ENCODE data around the gene APEX1.

APEX1 gene

GRCh38 chr14:20460458-20461224 lies 5.6 kb downstream of the APEX1 start:
- peaks cover 49% of the 10 kb centered on the region for H3K36me3 ChIP-seq (replicated peaks; ENCODE audit: low read depth, low read length)
- H3K4me3 ChIP-seq (ENCODE audit: low read length): peak overlapping the region; percentile 89
- H2AFZ ChIP-seq (ENCODE audit: low read depth, low read length): no peak overlapping the region
- H3K4me1 ChIP-seq (ENCODE audit: low read length): peaks cover 46% of the 10 kb centered on the region
- no peaks in the 10 kb centered on the region for H3K27me3 ChIP-seq (ENCODE audit: low read depth, low read length)
- peaks cover 53% of the 10 kb centered on the region for H3K79me2 ChIP-seq (ENCODE audit: low read length)
- no peaks in the 10 kb centered on the region for H3K9me3 ChIP-seq (ENCODE audit: insufficient read depth, low read length)
- H3K9ac ChIP-seq (ENCODE audit: low read length): peak overlapping the region; percentile 92
- H3K27ac ChIP-seq (ENCODE audit: low read length): peak overlapping the region; percentile 95
- TF ChIP-seq CTCF (IDR thresholded peaks at IDR 0.05; ENCODE audit: low read depth, low read length) (no peak), EZH2phosphoT487 (IDR thresholded peaks at IDR 0.05; ENCODE audit: low read depth) (no peak)
- no peaks in the 10 kb centered on the region for H4K20me1 ChIP-seq (ENCODE audit: insufficient read depth, low read length)
- peak overlapping the region; percentile 87 for H3K4me2 ChIP-seq (ENCODE audit: low read length)

GRCh38 chr14:20461225-20462141 lies 6.5 kb downstream of the APEX1 start, which contains the start of gene PIP4P1:
Gene PIP4P1, minus strand, starts transcription at chr14:20461434. Its CDS starts 109 bp downstream, at chr14:20461325.
- no peaks in the 10 kb centered on the region for H3K9me3 ChIP-seq (ENCODE audit: insufficient read depth, low read length)
- H3K36me3 ChIP-seq (replicated peaks; ENCODE audit: low read depth, low read length): peaks cover 41% of the 10 kb centered on the region
- H4K20me1 ChIP-seq (ENCODE audit: insufficient read depth, low read length): no peaks in the 10 kb centered on the region
- peak within 1 kb of the TSS; percentile 87 for H3K4me2 ChIP-seq (ENCODE audit: low read length)
- TF ChIP-seq EZH2phosphoT487 (IDR thresholded peaks at IDR 0.05; ENCODE audit: low read depth) (no peak), CTCF (IDR thresholded peaks at IDR 0.05; ENCODE audit: low read depth, low read length) (no peak)
- no peaks in the 10 kb centered on the region for H3K27me3 ChIP-seq (ENCODE audit: low read depth, low read length)
- H3K4me3 ChIP-seq (ENCODE audit: low read length): peak within 1 kb of the TSS; percentile 89
- no peak within 1 kb of the TSS for H2AFZ ChIP-seq (ENCODE audit: low read depth, low read length)
- H3K79me2 ChIP-seq (ENCODE audit: low read length): peaks cover 45% of the 10 kb centered on the region
- H3K9ac ChIP-seq (ENCODE audit: low read length): peak within 1 kb of the TSS; percentile 92
- peaks cover 40% of the 10 kb centered on the region for H3K4me1 ChIP-seq (ENCODE audit: low read length)
- peak within 1 kb of the TSS; percentile 95 for H3K27ac ChIP-seq (ENCODE audit: low read length)

- peaks cover 44% of the 10 kb centered on the region for H3K79me2 ChIP-seq (ENCODE audit: low read length)
- peaks cover 18% of the 10 kb centered on the region; the same call in 1 of the 2 replicates for H4K20me1 ChIP-seq (ENCODE audit: insufficient read depth, low read length)
- TF ChIP-seq CTCF (IDR thresholded peaks at IDR 0.05; ENCODE audit: low read depth, low read length) (no peak), EZH2phosphoT487 (IDR thresholded peaks at IDR 0.05; ENCODE audit: low read depth) (no peak)
- peak overlapping the region; percentile 67 for H2AFZ ChIP-seq (ENCODE audit: low read depth, low read length)
- peaks cover 27% of the 10 kb centered on the region for H3K36me3 ChIP-seq (replicated peaks; ENCODE audit: low read depth, low read length)
- H3K9ac ChIP-seq (ENCODE audit: low read length): peak overlapping the region; percentile 98
- peak overlapping the region; percentile 92 for H3K4me3 ChIP-seq (ENCODE audit: low read length)
- no peaks in the 10 kb centered on the region for H3K9me3 ChIP-seq (ENCODE audit: insufficient read depth, low read length)
- H3K4me1 ChIP-seq (ENCODE audit: low read length): peaks cover 23% of the 10 kb centered on the region
- peak overlapping the region; percentile 95 for H3K4me2 ChIP-seq (ENCODE audit: low read length)
- no peaks in the 10 kb centered on the region for H3K27me3 ChIP-seq (ENCODE audit: low read depth, low read length)
- H3K27ac ChIP-seq (ENCODE audit: low read length): no peak overlapping the region
These were observed 13.8 kb downstream of the APEX1 start for GRCh38 chr14:20468764-20469241.
